Left ventricle myocardium superior (tissue), 1 donor: ENCODE measurements around the gene EPHB2. TPM values are rescaled to one million over a fixed set of nuclear protein-coding genes. Genes with fewer than 3 reads are reported as not detected.

Source experiments
- ATAC-seq: fragments of 200-7000 bp; cut with Tn5 transposase; one replicate; pipeline ENCODE4 v1.9.1; 2020; ENCODE audit warnings: mild to moderate bottlenecking, moderate library complexity
- DNase-seq: peaks from one replicate; pipeline ENCODE4 v3.0.0-alpha.2; 2020
- intact Hi-C: fragments of 100-400 bp; cut with micrococcal nuclease; formaldehyde crosslinking; loops from one replicate; pipeline ENCODE4 v1.11.0; 2022
- total RNA-seq: library from RNA; stranded (reverse); fragmentation: NEBNext Ultra II Directional; extraction: Animal tissue kit (Norgen Biotek cat#: 25700); gene quantifications from one replicate; pipeline ENCODE4 v1.2.1, GENCODE V29; 2021
- donor health status: DM: no; HTN: yes; CAD: no; lungs with severe emphysema.

Gene EPHB2
- total RNA-seq, 1 donor from 2014 or later = 2.4 TPM

GRCh38 chr1:22914156-22914555, 203.5 kb downstream of the EPHB2 start:
- intact Hi-C loops = no loop called here
- no peak for DNase-seq
- no peak for ATAC-seq

GRCh38 chr1:22914633-22915217, 204.1 kb downstream of the EPHB2 start:
- intact Hi-C loops = no loop called here
- DNase-seq (no peak), ATAC-seq (no peak)

- DNase-seq (no peak), ATAC-seq (no peak)
- intact Hi-C loops = no loop called here
Measured at GRCh38 chr1:22915231-22915630, 204.6 kb downstream of the EPHB2 start.

GRCh38 chr1:22915816-22916470, 205.3 kb downstream of the EPHB2 start:
- DNase-seq (no peak), ATAC-seq (no peak)
- intact Hi-C loops = no loop called here

- no peak for ATAC-seq
- DNase-seq = no peak
- intact Hi-C loops = no loop called here
Measured at GRCh38 chr1:22916471-22916820, 205.8 kb downstream of the EPHB2 start.

GRCh38 chr1:22917989-22918388, 207.3 kb downstream of the EPHB2 start:
- DNase-seq (no peak), ATAC-seq (no peak)
- intact Hi-C loops = no loop called here

GRCh38 chr1:22918644-22919043, 208.0 kb downstream of the EPHB2 start:
- no peak for DNase-seq
- intact Hi-C loops = no loop called here
- no peak for ATAC-seq

GRCh38 chr1:22919341-22920025, 208.8 kb downstream of the EPHB2 start:
- intact Hi-C loops = no loop called here
- DNase-seq (no peak), ATAC-seq (no peak)

- intact Hi-C loops = no loop called here
- DNase-seq = no peak
- no peak for ATAC-seq
Measured at GRCh38 chr1:22920026-22920733, 209.5 kb downstream of the EPHB2 start.

- intact Hi-C loops = no loop called here
- peak; percentile 66 for DNase-seq
- peak; percentile 82 for ATAC-seq
Measured at GRCh38 chr1:22920734-22921451, 210.3 kb downstream of the EPHB2 start.

- intact Hi-C loops = no loop called here
- ATAC-seq (peak; percentile 84), DNase-seq (peak; percentile 50)
Measured at GRCh38 chr1:22921452-22922126, 210.9 kb downstream of the EPHB2 start.

- DNase-seq (no peak), ATAC-seq (no peak)
- intact Hi-C loops = no loop called here
Measured at GRCh38 chr1:22922640-22923039, 212.0 kb downstream of the EPHB2 start.

- intact Hi-C loops = no loop called here
- ATAC-seq (no peak), DNase-seq (no peak)
Measured at GRCh38 chr1:22925111-22925510, 214.5 kb downstream of the EPHB2 start.

- ATAC-seq (peak; percentile 91), DNase-seq (peak; percentile 73)
- intact Hi-C loops = no loop called here
Measured at GRCh38 chr1:22930240-22930912, 219.7 kb downstream of the EPHB2 start.

- intact Hi-C loops = no loop called here
- no peak for DNase-seq
- no peak for ATAC-seq
Measured at GRCh38 chr1:22932803-22933470, 222.3 kb downstream of the EPHB2 start.

GRCh38 chr1:22935433-22935832, 224.8 kb downstream of the EPHB2 start:
- intact Hi-C loops = no loop called here
- no peak for ATAC-seq
- no peak for DNase-seq

GRCh38 chr1:22936681-22937080, 226.0 kb downstream of the EPHB2 start:
- intact Hi-C loops = no loop called here
- no peak for ATAC-seq
- DNase-seq = no peak

- ATAC-seq (no peak), DNase-seq (no peak)
Measured at GRCh38 chr1:22941257-22941656, 230.6 kb downstream of the EPHB2 start.

More at GRCh38 chr1:22941257-22941656, 230.6 kb downstream of the EPHB2 start:
- intact Hi-C loops = no loop called here
